Lung (tissue), 12 donors: ENCODE results near the gene SLC52A3. TPM values are rescaled to one million over a fixed set of nuclear protein-coding genes. Genes with fewer than 3 reads are reported as not detected.

Experiments
- ATAC-seq: fragments of 200-7000 bp; cut with Tn5 transposase; one replicate; pipeline ENCODE4 v1.9.1; 2020; ENCODE audit warnings: moderate number of reproducible peaks; ENCODE audit not compliant: insufficient read depth, low FRiP score
- DNase-seq, 3 donors: peaks; one replicate each; pipeline ENCODE4 v3.0.0-alpha.2; 2013 to 2017
- H3K27ac ChIP-seq, 2 donors: one replicate each; pipeline ENCODE4 v1.5.1; 2013; ENCODE audit warnings: mild to moderate bottlenecking in 2 of 2, moderate library complexity in 2 of 2, control low read depth in 1 of 2, inconsistent platforms in 1 of 2, low read depth in 1 of 2, low read length in 1 of 2
- H3K27me3 ChIP-seq, 3 donors: one replicate each; pipeline ENCODE4 v1.5.1; 2013; ENCODE audit warnings: low read length in 2 of 3; ENCODE audit not compliant: control insufficient read depth in 3 of 3, insufficient read depth in 3 of 3
- H3K36me3 ChIP-seq, 4 donors: one replicate each; pipeline ENCODE4 v1.5.1; 2013; ENCODE audit warnings: low read length in 4 of 4, mild to moderate bottlenecking in 1 of 4, moderate library complexity in 1 of 4; ENCODE audit not compliant: control insufficient read depth in 4 of 4, insufficient read depth in 4 of 4
- H3K4me1 ChIP-seq, 5 donors: one replicate each; pipeline ENCODE4 v1.5.1; 2013; ENCODE audit warnings: low read length in 5 of 5, mild to moderate bottlenecking in 2 of 5, moderate library complexity in 1 of 5; ENCODE audit not compliant: control insufficient read depth in 5 of 5, insufficient read depth in 5 of 5
- H3K4me3 ChIP-seq: one replicate; pipeline ENCODE4 v1.5.1; 2013; ENCODE audit warnings: mild to moderate bottlenecking, control low read depth, moderate library complexity
- H3K9ac ChIP-seq, 2 donors: one replicate each; pipeline ENCODE4 v1.5.1; 2013; ENCODE audit warnings: low read length in 2 of 2, control low read depth in 1 of 2; ENCODE audit not compliant: insufficient read depth in 1 of 2
- H3K9me3 ChIP-seq, 4 donors: one replicate each; pipeline ENCODE4 v1.5.1; 2013; ENCODE audit warnings: low read length in 3 of 4, mild to moderate bottlenecking in 1 of 4, moderate library complexity in 1 of 4; ENCODE audit not compliant: control insufficient read depth in 4 of 4, insufficient read depth in 3 of 4
- CTCF ChIP-seq: IDR thresholded peaks from 2 replicates; pipeline ENCODE4 v1.5.1; 2012; ENCODE audit warnings: mild to moderate bottlenecking; ENCODE audit errors: control extremely low read depth, extremely low read depth
- WGBS, 2 donors: extraction: QIAGEN DNeasy Blood & Tissue Kit; methylation state at CpG; one replicate each; pipeline ENCODE4 v1.1.7; 2013; 5-methylcytosine and 5-hydroxymethylcytosine counted together
- polyA plus RNA-seq, 2 donors: library from polyadenylated mRNA; stranded (reverse); fragments of 200-250 nt; gene quantifications; one replicate each; pipeline ENCODE4 v1.2.1, GENCODE V29; 2013
- total RNA-seq, 2 donors: library from RNA; depleted of rRNA in 1 of 2; stranded (reverse); fragments of >200 nt in 1 of 2; gene quantifications; one replicate each; pipeline ENCODE4 v1.2.1, GENCODE V29; 2014 to 2021
- donor health status: control.
- donor health status: control.
- donor health status: Bipolar disorder and iron deficiency.
- donor health status: healthy.
- donor health status: DM: yes; HTN: yes; CAD: no.

The SLC52A3 gene
- total and polyA plus RNA-seq, 4 donors: 1.4 to 2.7 (median 1.9) TPM

- WGBS, 2 donors: 86 to 90% methylated on average over 4 of the region's 4 CpGs
- Histone ChIP-seq H3K27me3 (peaks cover 0 to 3% (median 0%) of the 10 kb centered on the region in 3 donors), H3K4me1 (no peaks in the 10 kb centered on the region), H3K4me3 (no peak overlapping the region), H3K9me3 (peaks cover 0 to 6% (median 2%) of the 10 kb centered on the region in 4 donors), H3K36me3 (no peaks in the 10 kb centered on the region), H3K27ac (no peak overlapping the region), H3K9ac (no peak overlapping the region)
- no peak for TF ChIP-seq CTCF
- ATAC-seq: no peak
- DNase-seq: no peak
Observed at GRCh38 chr20:745683-746301, 22.5 kb downstream of the SLC52A3 start.

DNA sequence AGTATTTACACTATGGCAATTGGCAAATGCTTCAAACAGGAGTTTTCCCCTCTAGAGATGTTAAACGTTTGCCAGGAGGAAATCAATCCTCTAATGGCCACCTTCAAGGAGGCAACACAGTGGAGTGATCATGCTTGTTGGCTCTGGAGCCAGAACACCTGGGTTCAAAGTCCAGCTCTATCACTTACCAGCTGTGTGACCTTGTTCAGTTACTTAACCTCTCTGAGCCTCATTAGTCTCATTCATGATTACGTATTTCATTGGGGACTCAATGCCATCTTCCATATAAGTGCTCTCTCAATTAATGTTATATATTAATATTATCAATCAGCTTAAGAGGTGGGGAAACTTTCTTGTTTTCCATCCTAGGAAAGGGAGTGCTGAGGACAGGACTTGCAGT, 26.1 kb downstream of the SLC52A3 start:
- Histone ChIP-seq H3K4me1 (no peaks in the 10 kb centered on the region), H3K9ac (no peak overlapping the region), H3K4me3 (no peak overlapping the region), H3K27ac (no peak overlapping the region), H3K9me3 (peaks cover 0 to 6% (median 2%) of the 10 kb centered on the region in 4 donors), H3K36me3 (no peaks in the 10 kb centered on the region), H3K27me3 (peaks cover 0 to 3% (median 0%) of the 10 kb centered on the region in 3 donors)
- 73 to 83% methylated on average over 2 of the region's 2 CpGs for WGBS, 2 donors
- no peak for TF ChIP-seq CTCF
- ATAC-seq (no peak), DNase-seq (no peak)

GRCh38 chr20:741620-742019, 26.7 kb downstream of the SLC52A3 start:
- no peak for TF ChIP-seq CTCF
- no peak overlapping the region for H3K27ac ChIP-seq
- peaks cover 0 to 6% (median 2%) of the 10 kb centered on the region in 4 donors for H3K9me3 ChIP-seq
- no peak for ATAC-seq
- H3K36me3 ChIP-seq: no peaks in the 10 kb centered on the region
- H3K4me3 ChIP-seq: no peak overlapping the region
- WGBS, 2 donors: 59 to 81% methylated on average over 6 of the region's 6 CpGs
- no peak for DNase-seq
- peaks cover 0 to 3% (median 0%) of the 10 kb centered on the region in 3 donors for H3K27me3 ChIP-seq
- H3K9ac ChIP-seq: no peak overlapping the region
- H3K4me1 ChIP-seq: no peaks in the 10 kb centered on the region

- H3K36me3 ChIP-seq: no peaks in the 10 kb centered on the region
- H3K4me3 ChIP-seq: no peak overlapping the region
- peaks cover 0 to 6% (median 0%) of the 10 kb centered on the region in 4 donors for H3K9me3 ChIP-seq
- no peak overlapping the region for H3K27ac ChIP-seq
- H3K27me3 ChIP-seq: peaks cover 0 to 3% (median 0%) of the 10 kb centered on the region in 3 donors
- WGBS, 2 donors: 65 to 71% methylated on average over 7 of the region's 7 CpGs
- H3K9ac ChIP-seq: no peak overlapping the region
- DNase-seq (no peak), ATAC-seq (no peak)
- TF ChIP-seq CTCF: no peak
- H3K4me1 ChIP-seq: no peaks in the 10 kb centered on the region
Observed at GRCh38 chr20:740162-740561, 28.1 kb downstream of the SLC52A3 start.
